GM18867 (cell line): ENCODE data around the gene ZG16B.

Source experiments
- ATAC-seq: cut with Tn5 transposase; IDR thresholded peaks from one replicate; pipeline ENCODE4 v1.9.1; 2021; ENCODE audit warnings: mild to moderate bottlenecking, moderate library complexity; ENCODE audit not compliant: unreplicated experiment

The ZG16B gene, protein sequence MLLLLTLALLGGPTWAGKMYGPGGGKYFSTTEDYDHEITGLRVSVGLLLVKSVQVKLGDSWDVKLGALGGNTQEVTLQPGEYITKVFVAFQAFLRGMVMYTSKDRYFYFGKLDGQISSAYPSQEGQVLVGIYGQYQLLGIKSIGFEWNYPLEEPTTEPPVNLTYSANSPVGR

DNA sequence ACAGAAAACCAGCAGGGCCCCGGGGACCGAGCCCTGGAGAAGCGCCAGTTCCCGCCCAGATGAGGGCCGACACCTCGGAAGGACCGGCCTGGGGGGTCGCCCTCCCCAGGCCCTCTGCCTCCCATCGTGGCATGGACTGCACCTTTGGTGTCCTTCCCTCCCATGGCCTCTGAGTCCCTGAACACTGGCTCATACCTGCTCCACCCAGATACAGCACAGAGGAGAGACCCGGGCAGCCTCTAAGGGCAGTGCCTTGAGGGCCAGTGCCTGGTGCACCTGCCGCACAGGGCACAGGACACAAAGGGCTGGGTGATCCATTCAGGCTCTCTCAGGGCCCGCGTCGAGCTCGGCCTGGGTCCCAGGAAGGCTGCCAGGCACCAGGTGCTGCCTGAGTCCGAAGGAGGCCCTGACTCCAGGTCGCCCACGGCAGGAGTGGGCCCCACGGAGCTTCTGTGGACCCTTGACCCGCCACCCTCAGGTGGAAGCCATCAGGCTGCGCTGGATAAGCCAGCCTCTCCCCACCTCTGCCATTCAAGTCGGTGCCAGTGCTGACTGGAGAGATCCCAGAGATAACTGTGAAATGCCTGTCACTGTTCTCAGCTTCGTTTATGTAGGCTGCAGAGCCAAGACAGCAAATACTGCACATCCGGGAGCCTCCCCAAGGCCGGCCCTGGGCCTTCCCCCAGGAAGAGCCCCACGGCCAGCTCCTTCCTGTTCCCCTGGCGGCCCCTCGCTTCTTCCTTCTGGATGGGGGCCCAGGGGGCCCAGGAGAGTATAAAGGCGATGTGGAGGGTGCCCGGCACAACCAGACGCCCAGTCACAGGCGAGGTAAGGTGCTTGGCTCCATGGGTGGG, at the start of gene ZG16B:
TSS of gene ZG16B (plus strand) at position 803 of the 854 bp plus-strand sequence. CDS start 139 bp downstream, outside the sequence.
- ATAC-seq: no peak

GRCh38 chr16:2782583-2783351, 47.3 kb upstream of the ZG16B start:
- no peak for ATAC-seq

DNA sequence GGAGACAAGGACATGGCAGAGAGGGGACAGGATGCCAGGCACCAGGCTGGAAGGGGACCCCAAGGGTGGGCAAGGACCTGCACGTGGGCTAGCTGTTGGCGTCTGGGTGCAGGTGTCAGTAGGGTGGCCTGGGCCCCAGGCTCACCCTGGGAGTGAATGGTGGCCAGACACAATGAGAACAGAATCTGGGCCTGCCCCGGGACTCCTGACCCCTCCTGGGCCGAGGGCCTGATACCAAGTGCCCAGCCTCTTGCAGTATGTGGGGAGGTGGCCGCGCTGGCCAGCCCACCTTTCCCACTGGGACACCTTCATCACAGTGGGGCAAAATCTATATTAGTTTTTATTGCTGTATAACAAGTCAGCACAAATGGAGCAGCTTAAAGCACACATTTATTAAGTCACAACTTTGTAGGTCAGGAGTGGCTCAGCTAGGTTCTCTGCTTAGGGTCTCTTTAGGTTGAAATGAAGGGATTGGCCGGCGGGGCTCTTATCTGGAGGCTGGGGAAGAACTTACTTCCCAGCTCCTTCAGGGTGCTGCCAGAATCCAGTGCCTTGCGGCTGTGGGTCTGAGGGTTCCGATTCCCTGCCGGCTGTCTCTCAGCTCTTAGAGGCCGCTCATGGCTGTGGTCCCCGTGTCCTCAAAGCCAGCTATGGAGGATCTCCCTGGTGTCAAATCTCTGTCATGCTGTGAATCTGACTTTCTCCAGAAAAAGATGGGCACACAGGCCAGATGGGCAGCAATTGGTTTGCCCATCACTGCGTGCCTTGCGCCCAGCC, 46.3 kb upstream of the ZG16B start:
- ATAC-seq: no peak

DNA sequence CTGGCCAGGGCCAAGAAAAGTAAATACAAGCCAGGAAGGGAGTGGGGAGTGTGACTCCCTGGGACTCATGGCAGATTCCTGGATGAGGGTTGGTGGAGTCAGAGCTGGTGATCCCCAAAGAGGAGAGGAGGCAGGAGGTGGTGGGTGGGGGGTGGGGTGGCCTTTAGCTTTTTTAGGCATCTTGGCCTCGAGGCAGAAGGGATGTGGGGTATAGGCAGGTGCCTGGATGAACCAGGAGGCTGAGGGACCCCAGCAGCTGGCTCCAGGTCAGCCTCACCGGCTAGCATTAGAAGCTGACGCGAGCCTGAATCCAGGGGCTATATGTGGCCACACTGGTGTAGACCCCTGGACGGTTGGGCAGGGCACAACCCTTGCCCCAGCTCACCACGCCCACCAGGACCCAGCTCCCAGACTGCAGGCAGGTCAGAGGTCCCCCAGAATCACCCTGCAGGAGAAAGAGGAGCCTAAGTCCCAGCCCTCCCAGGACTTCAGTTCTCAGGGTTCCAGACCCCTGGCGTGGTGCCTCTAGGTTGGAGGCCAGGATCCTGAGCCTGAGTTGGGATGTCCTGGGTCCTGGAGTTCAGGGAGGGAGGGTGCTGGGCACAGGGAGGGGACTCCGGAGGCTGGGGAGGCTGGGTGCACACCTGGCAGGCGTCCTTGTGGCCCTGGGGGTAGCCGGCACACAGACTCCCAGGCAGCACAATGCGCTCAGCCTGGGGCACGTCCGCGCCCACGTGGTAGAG, 45.6 kb upstream of the ZG16B start:
- no peak for ATAC-seq

GRCh38 chr16:2785101-2785991, 44.8 kb upstream of the ZG16B start:
- no peak for ATAC-seq

DNA sequence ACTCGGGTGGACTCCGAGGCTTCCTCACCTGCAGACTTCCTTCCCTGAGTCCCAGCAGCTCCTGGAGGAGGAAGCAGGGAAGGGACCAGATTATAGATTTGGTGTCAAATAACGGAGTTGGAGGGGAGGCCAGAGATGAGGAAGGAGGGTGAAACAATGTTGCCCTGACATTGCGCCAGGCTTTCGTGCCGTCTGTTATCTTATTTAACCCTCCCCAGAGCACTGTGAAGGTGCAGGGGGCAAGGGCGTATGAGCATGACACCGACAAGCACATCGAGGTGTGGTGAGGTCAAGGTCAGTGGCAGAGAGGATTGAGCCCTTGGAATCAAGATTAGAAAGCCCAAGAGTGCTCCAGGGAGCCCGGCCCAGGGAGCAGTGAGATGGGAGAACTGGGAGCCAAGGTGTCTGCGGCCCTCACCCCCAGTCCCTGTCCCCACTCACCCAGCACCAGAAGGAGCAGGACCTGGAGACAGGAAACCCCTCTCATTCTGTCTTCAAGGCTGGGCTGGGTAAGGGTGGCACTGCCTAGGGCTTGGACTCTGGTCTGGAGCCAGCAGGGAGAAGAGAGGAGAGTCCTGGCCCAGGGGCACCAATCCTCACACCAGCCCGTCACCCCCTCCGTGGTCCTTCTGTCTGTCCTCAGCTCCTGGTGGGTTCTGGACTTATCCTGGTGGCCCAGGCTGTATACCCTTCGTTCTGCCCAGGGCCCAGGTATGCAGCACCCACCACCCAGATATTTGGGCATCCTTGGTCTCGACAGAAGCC, 43.9 kb upstream of the ZG16B start:
- no peak for ATAC-seq

DNA sequence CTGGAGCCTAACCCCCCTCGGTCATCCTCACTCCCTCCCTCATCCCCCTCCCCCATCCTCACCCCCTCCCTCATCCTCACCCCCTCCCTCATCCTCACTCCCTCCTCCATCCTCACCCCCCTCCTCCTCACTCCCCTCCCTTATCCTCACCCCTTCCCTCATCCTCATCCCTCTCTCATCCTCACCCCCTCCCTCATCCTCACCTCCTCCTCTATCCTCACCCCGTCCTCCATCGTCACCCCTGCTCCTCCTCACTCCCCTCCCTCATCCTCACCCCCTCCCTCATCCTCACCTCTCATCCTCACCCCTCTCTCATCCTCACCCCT, 43.3 kb upstream of the ZG16B start:
- no peak for ATAC-seq

- no peak for ATAC-seq
Observed at GRCh38 chr16:2787406-2787805, 42.7 kb upstream of the ZG16B start, which contains the start of gene PRSS33. PRSS33 (minus strand) TSS chr16:2787560; CDS start chr16:2786547, 1,013 bp downstream.

DNA sequence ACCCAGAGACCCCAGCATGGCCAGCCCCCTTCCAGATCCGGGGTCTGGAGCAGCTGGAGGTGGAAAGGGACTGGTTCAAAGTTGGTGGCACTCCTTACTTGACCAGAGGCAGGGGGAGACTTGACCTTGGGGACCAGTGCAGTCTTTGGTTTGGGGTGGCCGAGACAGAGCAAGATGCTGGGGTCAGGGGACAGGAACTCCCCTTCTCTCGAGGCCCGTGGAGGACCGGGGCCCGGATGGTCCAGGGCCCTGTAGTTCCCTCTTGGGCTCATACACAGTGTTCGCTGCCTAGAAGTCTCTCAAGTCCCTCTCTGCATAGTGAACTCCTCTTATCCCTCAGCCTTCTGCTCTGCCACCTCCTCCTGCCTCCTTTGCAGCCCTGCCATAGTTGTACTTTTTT, 42.1 kb upstream of the ZG16B start:
- no peak for ATAC-seq

DNA sequence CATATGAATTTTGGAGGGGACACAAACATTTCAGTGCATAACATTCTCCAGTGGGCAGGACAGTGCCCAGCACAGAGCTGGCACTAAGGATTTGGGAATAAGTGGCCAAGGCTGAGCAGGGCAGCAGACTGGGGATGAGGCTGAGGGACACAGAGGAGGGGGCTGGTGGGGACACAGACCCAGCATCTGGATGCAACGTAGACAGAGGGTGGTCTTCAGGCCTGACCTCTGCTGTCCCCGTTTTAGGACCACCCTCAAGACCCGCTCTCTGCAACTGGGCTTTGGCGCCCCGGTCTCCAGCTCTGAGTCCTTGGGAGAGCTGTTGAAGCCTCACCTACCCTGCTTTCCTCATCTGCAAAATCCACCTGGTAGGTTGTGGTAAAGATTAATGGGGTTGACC, 39.5 kb upstream of the ZG16B start:
- ATAC-seq: no peak

- no peak for ATAC-seq
Observed at GRCh38 chr16:2791174-2791573, 38.9 kb upstream of the ZG16B start.

GRCh38 chr16:2792940-2793339, 37.2 kb upstream of the ZG16B start:
- no peak for ATAC-seq

DNA sequence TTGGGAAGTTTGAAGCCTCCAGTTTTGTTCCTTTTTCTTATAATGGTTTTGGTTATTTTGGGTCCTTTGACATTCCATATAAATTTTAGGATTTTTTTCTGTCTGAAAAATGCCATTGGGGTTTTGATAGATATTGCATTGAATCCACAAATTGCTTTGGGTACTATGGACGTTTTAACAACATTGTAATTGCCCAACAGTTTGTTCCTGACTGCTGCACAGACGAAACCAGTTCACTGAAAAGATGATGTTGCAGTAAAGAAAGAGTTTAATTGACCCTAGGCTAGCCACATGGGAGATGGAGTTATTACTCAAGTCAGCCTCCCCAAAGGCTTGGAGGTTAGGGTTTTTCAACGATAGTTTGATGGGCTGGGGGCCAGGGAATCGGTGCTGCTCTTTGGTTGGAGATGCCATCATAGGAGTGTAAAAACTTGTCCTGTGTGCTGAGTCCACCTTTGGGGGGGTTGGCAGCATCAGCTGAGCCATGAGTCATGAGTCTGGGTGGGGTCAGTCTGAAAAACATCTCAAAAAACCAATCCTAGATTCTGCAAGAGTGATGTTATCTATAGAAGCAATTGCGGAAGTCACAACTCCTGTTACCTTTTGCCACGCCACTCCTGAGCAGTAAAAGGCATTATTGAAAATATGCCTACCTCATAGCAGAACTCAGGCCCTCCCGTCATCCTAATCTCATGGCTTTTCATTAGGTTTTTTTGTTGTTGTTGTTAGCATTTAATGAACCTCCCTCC, 34.5 kb upstream of the ZG16B start:
- ATAC-seq: no peak

DNA sequence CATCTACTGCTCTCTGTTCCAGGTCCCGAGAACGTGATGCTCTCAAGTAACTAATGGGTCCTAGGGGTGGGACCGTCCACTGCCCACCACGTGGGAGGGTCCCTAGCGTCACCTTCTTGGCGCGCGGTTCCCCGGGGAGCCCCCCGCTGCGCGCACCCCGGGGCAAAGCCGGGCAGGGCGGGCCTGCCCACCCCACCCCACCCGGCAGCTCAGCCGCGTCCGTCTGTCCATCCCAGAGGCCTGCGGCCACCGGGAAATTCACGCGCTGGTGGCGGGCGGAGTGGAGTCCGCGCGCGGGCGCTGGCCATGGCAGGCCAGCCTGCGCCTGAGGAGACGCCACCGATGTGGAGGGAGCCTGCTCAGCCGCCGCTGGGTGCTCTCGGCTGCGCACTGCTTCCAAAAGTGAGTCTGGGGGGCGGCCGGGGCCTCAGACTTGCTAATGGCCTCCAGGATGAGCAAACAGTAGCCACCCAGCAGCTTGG, 31.3 kb upstream of the ZG16B start:
- no peak for ATAC-seq

DNA sequence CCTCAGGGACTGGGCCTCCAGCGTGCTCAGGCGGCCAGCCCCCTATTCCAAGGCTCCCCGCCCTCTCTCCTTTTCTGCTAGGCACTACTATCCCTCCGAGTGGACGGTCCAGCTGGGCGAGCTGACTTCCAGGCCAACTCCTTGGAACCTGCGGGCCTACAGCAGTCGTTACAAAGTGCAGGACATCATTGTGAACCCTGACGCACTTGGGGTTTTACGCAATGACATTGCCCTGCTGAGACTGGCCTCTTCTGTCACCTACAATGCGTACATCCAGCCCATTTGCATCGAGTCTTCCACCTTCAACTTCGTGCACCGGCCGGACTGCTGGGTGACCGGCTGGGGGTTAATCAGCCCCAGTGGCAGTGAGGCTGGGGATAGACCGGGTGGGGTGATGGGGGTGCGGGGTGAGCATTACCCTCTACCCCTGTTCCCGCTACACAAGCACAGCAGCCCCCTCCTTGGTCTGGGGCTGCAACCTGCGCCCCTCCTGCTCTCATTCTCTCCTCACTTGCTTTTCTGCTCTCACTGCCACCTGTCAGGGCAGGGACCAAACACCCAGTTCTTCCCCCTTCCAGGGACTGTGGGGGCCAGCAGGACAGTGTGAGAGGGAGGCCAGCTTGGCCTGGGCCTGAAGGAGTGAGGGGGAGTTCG, 30.8 kb upstream of the ZG16B start:
- ATAC-seq: no peak

- no peak for ATAC-seq
Observed at GRCh38 chr16:2799859-2800226, 30.3 kb upstream of the ZG16B start.

- ATAC-seq: no peak
Observed at GRCh38 chr16:2803545-2804195, 26.4 kb upstream of the ZG16B start.
